DMS 273 (cell line): ENCODE measurements around the gene ELK4.

Experiments used
- DNase-seq: peaks from one replicate; lab custom pipeline; 2025; ENCODE audit not compliant: unreplicated experiment; lab: John Stamatoyannopoulos, UW

ELK4 gene

GRCh38 chr1:205631768-205632668 lies at the start of gene ELK4:
Gene ELK4, minus strand, starts transcription at chr1:205632011. Its CDS starts 8,129 bp downstream, at chr1:205623882.
- peak; percentile 100 for DNase-seq

DNA sequence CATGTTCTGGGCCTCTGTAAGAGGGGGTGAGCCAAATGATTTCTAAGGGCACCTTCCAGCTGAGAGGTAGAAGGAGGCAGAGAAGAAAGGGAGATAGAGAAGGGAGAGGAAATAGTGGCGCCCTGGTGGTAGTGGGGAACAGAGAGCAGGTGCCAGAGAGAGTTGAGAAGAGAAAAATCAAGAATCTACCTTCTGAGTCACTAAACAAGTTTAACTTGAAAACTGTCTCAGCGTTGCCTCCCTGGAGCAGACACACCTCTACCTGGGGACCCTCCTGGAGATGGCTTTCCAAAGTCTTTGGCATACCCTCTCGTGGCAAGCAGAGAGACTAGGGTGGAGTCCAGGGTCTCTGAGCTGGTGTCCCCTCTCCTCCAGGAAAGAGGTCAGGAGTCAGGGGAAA lies 49.6 kb upstream of the ELK4 start:
- DNase-seq: no peak

GRCh38 chr1:205680073-205680851 lies 48.5 kb upstream of the ELK4 start, which contains the start of gene SLC45A3:
Gene SLC45A3, minus strand, starts transcription at chr1:205680509. Its CDS starts 15,853 bp downstream, at chr1:205664656.
- peak; percentile 77 for DNase-seq

- DNase-seq: no peak
Measured at GRCh38 chr1:205678286-205679111, 46.7 kb upstream of the ELK4 start.

DNA sequence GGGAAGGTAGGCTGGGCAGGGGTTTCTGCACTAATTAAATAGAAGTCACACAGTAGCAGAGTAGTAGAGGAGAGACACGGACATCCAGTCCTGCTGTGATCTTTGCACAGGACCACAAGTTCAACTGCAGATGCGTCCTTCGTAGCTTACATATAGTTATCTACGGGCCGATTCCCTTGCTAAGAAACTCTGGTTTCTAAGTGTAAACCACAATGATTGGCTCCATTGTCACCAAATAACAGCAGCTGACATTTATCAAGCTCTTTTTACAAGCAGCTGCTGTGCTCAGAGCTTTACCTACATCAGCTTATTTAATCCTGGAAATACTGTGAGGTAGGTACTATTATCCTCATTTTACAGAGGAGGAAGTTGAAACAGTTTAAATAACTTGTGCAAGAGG lies 45.4 kb upstream of the ELK4 start:
- DNase-seq: no peak

DNA sequence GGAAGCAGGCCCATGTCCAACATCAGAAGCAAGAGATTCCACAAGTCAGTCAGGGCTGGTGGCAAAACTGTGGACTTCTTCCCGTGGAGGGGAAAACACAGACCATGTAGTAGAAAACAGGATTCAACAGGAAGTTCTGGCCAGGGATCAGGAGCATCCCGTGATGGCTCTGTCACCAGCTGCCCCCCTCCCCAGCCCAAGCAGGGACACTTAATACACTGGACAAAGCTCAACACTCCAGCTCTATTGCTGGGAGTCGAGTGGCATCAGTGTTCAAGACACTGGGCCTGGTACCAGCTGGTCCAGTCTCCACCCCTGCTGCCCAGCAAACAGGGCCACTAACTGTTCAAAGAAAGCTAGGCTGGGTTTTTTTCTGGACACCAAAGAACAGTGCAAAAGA lies 44.8 kb upstream of the ELK4 start:
- DNase-seq: no peak

DNA sequence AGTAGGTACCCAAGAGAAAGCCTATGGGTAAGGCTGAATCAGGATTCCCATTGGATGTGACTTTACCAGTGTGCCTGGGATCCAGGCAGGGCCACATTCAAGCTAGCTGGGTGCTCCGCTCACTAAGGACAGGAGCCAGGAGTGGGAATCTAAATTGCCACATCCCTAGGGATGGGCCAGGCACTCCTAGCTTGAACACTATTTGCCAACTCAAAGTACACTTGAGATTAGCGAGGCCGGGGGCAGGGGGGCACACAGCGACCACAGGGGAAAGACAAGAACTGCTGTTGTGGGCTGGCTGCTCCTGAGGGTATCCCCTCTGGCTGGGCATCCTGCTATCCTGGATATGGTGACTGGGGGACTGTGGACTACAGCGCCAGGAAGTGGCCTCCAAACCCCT lies 44.2 kb upstream of the ELK4 start:
- DNase-seq: no peak

DNA sequence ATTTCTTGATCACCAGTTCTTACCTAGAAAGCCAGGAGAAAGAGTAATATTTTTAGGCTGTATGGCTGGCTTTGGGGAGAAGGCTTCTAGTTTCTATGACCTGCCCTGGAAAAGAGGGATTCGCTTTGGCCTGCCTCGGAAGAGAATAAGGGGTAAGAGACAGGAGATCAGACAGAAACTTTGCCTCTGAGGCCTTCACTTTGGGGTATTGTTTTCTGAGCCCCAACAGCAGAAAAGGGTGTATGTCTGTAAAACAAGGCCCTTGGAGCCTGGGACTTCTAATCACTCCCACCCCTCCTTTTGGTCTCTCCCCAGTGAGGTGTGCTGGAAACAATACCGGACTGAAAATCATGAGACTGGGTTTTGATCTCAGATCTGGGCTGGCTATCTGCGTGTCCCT lies 43.4 kb upstream of the ELK4 start:
- DNase-seq: no peak

- no peak for DNase-seq
Measured at GRCh38 chr1:205672970-205673369, 41.2 kb upstream of the ELK4 start.

DNA sequence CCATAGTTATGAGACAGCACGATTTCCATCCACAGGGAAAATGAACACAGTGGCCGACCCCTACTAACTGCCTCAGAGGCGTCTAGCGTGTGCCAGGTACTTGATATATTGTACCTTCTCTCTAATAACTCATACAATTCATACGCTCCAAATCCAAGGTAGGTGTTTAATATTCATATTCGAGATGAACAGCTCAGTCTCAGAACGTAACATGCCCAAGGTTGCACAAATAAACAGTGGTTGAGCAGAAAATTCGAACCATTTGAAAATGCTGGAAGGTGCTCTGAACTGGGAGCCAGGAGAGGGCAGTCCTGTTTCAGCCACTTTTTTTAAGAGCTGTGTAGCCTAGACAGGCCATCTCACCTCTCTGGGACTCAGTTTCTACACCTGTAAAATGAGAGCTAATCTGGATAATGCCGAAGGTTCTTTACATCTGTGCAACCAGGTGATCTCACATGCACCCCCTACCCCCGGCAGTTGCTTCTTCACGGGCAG lies 40.6 kb upstream of the ELK4 start:
- DNase-seq: no peak

- DNase-seq: no peak
Measured at GRCh38 chr1:205670611-205671430, 39.0 kb upstream of the ELK4 start.

DNA sequence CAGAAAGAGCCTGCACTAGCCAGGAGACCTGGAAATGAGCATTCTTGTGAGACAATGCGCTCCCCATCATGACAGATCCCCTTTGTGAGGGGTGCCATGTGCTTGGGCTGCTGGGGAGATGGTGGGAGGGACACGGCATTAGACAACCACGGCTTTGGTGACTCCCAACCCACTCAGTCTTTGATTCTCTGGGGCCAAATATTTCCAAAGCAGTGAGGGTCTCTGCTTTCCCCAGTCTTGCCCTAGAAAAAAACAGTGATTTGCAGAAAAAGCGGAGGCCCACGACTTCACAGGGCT lies 38.3 kb upstream of the ELK4 start:
- no peak for DNase-seq

DNA sequence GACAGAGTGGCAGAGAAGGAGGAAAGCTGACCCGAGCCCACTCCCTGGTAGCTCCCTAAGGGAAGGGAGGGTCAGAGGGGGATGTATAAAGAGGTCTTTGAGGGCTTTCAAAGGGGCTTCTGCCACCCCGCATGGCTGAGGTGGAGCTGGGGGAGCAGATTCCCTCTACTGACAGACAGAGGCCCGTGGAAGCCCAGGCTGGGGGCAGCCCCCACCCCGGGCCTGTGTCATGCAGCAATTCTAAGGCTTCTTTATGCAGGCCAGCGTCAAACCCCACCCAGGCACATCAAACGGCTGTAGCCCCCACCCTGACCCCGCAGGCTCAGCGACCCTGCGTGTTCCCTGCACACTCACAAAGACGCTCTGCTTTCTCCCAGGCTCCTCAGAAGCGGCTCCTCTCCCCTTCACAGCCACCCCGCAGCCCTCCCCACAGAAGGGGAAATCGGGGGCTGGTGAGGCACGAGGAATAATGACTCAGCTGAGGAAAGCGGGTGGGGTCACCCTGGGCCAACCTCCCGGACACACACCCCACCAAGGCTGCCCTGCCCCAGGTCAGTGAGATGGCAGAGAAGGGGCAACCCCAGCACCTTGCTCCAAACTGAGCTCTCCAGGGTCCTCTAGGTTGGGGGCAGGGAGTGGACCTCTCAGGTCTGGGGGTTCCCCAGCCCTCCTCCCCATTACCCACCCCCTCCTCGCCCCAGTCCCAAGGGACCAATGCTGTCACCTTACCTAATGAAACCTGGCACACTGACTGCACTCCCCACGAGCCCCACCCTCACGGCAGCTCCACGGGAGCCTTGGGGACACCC lies 37.7 kb upstream of the ELK4 start:
- no peak for DNase-seq

GRCh38 chr1:205668951-205669340 lies 37.1 kb upstream of the ELK4 start:
- no peak for DNase-seq

- DNase-seq: no peak
Measured at GRCh38 chr1:205667909-205668643, 36.3 kb upstream of the ELK4 start.

GRCh38 chr1:205666372-205667166 lies 34.8 kb upstream of the ELK4 start:
- DNase-seq: no peak

GRCh38 chr1:205665201-205666045 lies 33.6 kb upstream of the ELK4 start:
- DNase-seq: no peak
